ENCODE results near the gene SEMA6D.

GRCh38 chr15:47678040-47678439 is 39.3 kb upstream of the SEMA6D start:
- TF ChIP-seq, protein P1, sequence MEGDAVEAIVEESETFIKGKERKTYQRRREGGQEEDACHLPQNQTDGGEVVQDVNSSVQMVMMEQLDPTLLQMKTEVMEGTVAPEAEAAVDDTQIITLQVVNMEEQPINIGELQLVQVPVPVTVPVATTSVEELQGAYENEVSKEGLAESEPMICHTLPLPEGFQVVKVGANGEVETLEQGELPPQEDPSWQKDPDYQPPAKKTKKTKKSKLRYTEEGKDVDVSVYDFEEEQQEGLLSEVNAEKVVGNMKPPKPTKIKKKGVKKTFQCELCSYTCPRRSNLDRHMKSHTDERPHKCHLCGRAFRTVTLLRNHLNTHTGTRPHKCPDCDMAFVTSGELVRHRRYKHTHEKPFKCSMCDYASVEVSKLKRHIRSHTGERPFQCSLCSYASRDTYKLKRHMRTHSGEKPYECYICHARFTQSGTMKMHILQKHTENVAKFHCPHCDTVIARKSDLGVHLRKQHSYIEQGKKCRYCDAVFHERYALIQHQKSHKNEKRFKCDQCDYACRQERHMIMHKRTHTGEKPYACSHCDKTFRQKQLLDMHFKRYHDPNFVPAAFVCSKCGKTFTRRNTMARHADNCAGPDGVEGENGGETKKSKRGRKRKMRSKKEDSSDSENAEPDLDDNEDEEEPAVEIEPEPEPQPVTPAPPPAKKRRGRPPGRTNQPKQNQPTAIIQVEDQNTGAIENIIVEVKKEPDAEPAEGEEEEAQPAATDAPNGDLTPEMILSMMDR (IDR thresholded peaks at IDR 0.05; ENCODE audit: poor library complexity): no peak
- TF ChIP-seq EZH2phosphoT487 (IDR thresholded peaks at IDR 0.05; ENCODE audit: low read depth, severe bottlenecking, unreplicated experiment): no peak

All from hepatocyte (in vitro differentiated cells).